DOHH2 (cell line): Measurements from ENCODE around the gene CFAP251.

Experiments
- CTCF ChIP-seq: fragments of 200-600 bp; sonication (generic); IDR thresholded peaks from one replicate; pipeline ENCODE4 v1.5.1; 2014; ENCODE audit warnings: antibody characterized with exemption, mild to moderate bottlenecking, low read depth, low read length; ENCODE audit not compliant: poor library complexity, severe bottlenecking
- EZH2phosphoT487 ChIP-seq: fragments of 200-600 bp; sonication (generic); IDR thresholded peaks from 2 replicates; pipeline ENCODE4 v1.6.1; 2017; ENCODE audit warnings: borderline replicate concordance, mild to moderate bottlenecking, antibody characterized with exemption, low read length, moderate library complexity, mixed read lengths

GRCh38 chr12:121957861-121958515 lies 39.6 kb downstream of the CFAP251 start:
- no peak for TF ChIP-seq CTCF
- TF ChIP-seq EZH2phosphoT487: no peak
